HCEC 1CT (cell line): Measurements from ENCODE around the gene IBTK.
"Not testable (repeated sequence)": the region's sequence is repeated elsewhere in the genome, so short reads cannot be mapped to it uniquely, and the experiment has no call there.

Experiments used
- DNase-seq: peaks from one replicate; pipeline ENCODE4 v3.0.0-alpha.2; 2017

IBTK gene

DNA sequence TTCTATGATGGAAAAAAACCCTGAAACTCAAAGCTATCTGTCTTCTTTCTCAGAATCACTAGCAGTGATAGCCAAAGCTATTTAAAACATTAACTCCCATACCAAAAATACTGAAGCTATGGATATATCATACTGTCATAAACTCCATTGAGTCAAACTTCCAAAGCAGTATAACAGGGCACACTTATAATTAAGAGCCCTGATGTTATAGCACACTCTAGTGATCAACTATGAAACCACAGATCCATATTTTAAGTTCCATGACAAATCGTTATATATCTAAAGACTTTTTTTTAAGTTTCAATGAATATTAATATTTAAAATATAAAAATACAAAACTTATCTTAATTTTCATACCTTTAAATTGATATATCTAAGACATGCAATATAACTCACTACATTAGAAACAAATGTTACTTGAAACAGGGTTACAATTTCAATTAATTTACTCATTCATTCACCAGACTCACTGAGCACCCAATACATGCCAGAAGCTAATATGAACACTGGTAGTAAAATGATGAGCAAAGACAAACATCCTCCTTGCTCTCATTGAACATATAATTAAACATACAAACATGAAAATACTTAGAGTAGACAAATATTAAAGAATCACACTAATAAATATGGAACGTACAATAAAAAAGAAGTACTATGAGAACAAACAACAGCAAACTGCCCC, 69.3 kb downstream of the IBTK start:
- peak; percentile 48 for DNase-seq

DNA sequence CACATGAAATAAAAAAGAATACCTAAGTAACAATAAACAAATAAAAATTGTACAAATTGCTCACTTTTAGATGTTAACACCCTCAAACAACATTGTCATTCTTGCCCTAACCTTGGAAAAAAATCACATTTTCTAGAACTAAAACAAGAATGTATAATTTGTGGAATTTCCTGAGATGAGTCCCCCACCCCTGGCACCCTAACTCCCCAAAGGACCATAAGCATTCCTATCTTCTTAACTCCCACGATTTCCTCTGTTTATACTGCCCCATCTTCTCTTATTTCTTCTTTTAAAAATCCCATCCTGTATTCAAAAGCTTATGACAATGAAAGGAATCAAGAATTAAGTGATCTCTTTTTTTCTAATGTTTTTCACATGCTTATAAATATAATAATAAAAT, 70.9 kb downstream of the IBTK start:
- DNase-seq: no peak

DNA sequence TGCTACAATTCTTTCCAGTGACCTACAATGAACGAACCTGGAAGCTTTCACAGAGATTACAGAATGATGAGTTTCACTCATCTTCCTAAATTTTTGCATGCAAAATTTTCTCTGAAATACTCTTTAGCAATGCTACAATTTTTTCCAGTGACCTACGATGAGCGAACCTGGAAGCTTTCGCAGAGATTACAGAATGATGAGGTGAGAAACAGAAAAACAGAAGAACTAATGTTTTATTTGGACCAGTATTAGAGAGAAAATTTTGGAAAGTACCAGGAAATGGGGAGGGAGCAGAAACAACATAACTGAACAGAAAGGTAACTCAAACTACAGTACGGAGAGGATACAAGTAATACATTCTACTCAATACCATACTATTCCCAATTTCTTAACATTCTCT, 75.0 kb downstream of the IBTK start:
- no peak for DNase-seq

DNA sequence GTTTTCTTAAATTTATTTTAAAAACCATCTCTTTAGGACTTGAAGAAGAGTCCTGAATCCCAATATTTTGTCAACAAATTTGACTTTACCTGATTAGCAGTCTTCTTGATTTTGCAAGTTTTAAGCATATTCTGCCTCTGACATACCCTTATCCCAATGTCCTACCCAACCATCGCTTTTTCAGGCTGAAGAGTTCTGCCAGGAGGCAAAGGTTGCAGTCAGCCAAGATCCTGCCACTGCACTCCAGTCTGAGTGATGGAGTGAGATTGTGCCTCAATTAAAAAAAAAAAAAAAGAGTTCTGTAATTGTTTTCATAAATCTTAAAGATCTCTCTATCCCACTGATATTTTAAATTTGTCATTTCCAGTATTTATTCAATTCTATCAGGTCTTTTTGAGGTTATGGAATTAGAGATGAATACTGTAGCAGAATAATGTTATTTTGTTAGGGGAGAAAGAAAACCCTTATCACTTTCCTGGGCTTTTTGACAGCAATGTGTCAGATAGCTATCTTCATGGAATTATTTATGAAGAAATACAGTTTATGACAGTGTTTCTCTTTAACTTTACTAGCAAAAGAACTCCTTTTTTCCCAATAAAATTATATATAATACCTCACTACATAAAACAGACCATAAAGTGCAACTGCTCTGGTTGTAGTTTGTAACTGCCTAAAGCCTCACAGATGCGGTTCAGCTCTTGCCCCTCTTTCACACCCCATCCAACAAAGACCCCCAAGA, 78.2 kb downstream of the IBTK start:
- no peak for DNase-seq

DNA sequence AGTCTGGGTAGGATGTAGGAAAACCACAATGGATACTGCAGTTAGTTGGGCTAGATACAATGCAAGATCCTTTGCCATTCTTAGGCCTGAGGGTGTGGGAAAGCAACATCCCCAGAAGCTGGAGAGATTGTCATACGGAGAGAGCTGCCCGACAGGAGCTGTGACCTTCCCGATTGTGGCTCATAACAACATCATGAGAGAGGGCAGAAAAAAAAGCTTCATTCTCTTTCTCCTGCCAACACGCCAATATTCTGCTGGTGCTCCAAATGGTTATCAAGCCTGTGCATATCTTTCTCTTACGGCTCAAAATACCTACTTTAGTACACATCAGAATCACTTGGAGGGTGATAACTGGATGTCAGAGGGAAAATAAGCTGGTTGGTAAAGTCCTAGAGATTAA, 81.1 kb downstream of the IBTK start:
- no peak for DNase-seq

DNA sequence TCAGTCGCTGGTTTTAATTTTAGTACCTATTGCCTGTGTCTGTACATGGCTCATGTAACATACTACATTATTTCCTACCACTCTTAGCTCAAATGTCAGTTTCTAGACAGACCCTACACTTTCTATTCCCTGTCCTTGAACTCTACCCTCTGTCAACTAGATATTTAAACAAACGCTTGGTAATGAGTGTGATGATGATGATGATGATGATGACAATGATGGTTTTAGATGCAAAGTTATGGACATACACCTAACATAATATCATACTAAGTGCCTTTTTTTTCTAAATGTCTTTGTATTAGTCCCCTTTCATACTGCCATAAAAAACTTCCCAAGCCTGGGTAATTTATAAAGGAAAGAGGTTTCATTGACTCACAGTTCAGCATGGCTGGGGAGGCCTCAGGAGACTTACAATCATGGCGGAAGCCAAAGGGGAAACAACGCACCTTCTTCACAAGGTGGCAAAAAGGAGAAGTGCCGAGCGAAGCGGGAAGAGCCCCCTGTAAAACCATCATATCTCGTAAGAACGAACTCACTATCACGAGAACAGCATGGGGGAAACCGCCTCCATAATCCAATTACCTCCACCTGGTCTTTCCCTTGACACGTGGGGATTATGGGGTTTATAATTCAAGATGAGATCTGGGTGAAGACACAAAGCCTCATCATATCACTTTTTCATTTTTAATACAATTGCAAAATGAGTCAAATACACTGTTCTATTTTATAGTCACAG, 87.1 kb downstream of the IBTK start:
- DNase-seq: no peak

DNA sequence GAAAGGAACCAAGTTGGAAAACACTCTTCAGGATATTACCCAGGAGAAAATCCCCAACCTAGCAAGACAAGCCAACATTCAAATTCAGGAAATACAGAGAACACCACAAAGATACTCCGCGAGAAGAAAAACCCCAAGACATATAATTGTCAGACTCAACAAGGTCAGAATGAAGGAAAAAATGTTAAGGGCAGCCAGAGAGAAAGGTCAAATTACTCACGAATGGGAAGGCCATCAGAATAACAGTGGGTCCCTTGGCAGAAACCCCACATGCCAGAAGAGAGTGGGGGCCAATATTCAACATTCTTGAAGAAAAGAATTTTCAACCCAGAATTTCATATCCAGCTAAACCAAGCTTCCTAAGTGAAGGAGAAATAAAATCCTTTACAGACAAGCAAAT, 94.8 kb downstream of the IBTK start:
- not testable (repeated sequence) for DNase-seq

DNA sequence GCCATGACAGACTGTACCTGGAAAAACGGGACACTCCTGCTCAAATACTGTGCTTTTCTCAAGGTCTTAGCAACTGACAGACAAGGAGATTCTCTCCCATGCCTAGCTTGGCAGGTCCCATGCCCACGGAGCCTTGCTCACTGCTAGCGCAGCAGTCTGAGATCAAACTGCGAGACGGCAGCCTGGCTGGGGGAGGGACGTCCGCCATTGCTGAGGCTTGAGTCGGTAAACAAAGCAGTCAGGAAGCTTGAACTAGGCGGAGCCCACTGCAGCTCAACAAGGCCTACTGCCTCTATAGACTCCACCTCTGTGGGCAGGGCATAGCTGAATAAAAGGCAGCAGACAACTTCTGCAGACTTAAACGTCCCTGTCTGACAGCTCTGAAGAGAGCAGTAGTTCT, 96.4 kb downstream of the IBTK start:
- DNase-seq: not testable (repeated sequence)

DNA sequence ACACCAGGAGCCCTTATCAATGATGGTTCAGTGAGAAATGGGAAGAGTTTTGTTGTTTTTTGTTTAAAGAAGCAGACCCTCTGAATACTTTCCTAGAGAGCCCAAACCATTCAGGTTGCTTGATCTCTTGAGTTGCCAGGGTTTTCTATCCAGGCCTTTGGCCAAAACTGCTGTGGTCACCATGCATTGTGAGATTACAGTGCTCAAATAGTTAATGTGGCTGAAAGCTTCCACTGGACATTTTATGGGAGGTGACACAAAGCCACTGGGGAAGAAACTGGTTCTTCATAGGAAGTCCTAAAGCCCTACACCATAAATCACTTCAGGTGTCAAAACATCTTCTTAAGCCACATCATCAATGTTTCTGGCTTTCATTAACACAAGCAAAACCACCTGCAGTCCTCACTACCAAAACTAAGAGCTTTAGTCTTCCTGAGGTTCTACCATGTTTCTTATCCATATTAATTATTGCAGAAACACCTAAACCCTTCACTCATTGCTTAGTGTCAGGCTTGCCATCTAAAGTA, 101.6 kb downstream of the IBTK start:
- DNase-seq: no peak

DNA sequence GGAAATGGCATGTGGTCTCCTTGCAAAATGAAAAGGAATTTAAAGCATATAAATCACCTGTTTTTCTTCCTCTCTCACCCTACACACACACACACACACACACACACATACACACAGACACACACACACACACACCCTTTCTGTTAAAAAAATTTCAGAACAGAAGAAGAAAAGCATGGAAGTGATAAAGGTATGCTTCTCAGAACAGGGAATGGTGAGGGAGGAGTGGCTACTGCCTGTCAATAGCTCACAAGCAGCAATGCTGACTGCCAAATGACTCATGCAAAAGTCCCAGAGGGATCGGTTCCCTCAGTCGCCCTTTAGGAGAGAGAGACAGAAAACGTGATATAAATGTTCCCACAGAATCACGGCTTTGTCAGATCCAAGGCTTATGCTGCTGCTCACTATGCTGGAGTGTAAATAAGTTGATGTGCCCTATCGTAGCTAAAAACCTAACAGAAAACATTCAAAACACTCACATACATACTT, 102.6 kb downstream of the IBTK start:
- peak; percentile 80 for DNase-seq

DNA sequence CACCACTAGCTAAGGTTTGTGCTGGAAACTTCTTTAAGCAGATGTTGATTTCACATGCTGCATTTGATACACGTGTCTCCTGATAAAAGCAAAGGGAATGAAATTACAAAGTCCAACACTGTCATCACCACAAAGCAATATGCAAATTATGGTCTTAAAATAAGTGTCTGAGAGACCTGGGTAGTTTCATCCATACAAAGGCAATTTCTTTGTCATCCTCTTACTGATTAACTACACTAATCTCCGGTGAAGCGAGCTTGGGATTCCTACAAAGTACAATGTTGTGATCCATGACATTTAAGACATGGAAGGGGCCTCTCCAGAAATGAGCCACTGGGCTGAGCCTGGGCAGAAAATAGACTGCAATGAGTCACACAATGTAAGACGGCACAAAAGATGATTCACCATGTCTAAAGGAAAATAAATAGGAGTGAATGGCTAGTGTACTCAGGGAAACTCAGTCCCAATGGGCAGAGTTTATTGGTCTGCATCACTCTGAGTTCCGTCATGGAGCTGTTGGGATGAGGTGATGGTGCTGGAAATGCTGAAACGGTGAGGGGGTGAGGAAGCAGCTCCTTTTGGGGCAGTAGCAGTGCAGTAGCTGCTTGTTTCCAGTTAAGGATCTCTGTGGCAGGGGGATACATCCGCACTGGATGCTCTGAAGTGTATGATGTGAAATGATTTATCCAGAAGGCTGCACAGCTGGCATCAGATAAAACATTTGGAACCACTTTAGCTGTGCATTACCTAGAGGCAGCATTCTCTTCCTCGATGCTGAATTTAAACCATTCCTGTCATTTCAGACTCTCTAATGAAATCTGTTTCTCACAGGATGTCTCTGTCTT, 103.3 kb downstream of the IBTK start:
- DNase-seq: peak; percentile 97

DNA sequence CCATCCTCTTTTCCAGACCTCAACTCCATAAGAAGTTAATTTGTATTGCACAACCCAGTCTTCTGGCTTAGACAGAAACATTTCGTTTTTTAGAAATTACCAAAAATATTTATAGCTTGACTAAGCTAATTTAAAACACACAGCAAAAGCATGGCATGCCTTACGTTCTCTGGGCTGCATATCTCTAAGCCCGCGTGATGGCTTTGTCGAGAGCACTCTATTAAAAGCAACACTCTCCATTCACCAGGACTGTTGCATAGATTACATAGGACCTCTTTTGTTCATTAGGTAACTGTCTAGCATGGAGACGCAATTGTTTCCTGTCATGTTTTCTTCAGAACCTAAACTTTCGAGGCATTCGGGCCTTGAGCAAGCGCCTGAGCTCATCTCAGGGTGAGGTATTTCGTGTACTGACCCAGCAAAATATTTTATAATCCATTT, 104.5 kb downstream of the IBTK start:
- DNase-seq: no peak

DNA sequence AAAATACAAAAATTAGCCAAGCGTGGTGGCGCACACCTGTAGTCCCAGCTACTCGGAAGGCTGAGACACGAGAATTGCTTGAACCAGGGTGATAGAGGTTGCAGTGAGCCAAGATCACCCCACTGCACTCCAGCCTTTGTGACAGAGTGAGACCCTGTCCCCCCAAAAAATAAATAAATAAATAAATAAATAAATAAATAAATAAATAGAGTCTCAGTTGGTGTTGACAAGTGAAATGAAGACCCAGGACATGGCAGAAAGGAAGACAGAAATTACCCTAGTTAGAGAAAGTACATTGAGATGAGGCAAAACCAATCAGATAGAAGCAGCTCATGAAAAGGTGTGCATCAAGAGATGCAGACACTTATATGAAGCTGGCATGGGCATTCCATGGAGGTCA, 105.0 kb downstream of the IBTK start:
- no peak for DNase-seq

DNA sequence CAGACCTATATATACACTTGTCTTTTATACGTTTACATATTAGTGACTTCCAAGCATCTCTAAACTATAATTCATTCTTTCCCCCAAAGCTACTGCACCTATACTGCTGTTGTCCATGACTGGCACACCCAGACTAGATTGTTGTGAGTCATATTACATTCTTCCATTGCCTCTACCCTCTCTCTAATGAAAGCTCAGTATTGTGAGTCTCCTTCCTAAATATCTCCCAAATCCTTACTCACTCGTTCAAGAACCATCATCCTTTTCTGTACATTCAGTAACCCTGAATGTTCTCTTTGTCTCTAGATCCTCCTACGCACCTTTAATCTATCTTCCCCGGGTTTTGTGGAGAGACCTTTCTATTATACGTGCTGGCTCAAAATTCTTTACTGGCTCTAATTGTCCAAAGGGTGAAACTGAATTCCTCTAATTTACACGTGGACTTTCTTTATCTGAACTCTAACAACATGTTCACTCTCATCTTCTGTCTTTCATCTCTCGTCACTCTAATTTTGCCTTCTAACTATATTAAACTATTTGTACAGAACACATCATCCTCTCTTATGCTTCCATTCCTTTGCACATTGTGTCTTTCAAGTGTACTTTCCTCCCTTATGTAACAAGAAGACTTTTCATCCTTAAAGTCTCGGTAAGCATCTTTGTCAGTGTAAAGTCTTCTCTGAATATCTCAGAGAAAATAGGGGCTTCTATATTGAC, 109.3 kb downstream of the IBTK start:
- no peak for DNase-seq

DNA sequence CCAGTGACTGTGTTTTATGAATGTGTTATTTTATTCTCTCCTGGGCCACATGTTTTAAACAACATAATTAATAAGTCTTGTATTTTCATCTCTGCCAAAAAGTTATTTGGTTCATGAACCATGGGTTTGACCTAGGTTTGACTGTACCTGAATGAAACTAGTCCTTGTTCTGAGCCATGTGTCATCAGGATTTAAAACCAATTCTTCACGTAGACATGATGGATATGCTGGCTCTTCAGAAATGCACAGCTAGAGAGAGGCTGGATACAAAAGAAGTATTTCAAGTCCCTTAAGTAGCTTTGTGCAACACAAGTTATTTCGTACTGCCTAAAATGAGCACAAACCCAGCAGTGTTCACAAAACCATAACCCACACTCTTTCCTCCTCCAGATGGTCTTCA, 116.1 kb downstream of the IBTK start:
- DNase-seq: no peak

DNA sequence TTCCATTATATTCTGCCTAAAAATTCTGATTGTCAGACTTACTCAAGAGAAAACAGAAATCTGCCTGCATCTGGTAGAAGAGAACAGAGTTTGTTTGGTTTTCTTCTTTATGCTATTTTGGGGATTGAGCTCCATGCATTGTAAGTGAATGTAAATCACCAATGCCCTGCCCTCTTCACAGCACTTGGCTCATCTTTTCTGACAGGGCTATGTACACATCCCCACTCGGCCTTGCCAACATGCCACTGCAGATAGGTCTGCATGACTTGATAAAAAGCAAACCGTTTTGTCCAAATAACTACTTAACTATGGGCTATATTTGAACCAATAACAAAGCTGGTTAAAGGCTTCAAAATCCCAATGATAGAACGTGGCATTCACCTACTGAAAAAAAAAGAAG, 117.7 kb downstream of the IBTK start:
- DNase-seq: no peak

DNA sequence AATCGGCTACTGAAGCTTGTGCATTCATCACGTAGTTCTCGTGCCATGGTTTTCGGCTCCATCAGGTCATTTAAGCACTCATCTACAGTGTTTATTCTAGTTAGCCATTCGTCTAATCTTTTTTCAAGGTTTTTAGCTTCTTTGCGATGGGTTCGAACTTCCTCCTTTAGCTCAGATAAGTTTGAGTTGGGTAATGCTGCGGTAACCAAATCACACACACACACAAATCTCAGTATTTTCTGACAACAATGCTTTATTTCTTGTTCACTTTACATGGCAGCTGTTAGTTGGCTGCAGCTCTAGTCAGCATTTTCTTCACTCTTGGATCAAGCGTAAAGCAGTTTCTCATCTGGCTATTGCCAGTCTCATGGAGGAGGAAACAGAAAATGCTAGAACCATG, 118.6 kb downstream of the IBTK start:
- DNase-seq: not testable (repeated sequence)

DNA sequence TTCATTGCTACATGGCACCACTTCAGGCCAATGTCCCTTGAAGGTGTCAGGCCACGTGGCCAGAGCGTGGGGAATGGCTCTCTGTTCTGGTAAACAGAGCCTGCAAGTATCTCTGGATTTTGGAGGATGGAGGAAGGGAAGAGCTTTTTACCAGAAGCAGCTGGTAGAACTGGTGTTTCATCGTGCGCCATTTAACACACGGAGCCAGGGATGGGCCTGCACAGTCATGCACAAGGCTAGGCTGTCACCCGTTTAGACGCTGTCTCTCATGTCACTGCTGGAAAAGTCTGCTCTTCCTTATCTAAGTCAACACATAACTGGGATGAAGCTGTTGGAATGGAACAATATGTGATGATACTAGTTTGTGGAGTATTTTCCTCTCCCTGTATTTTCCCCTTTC, 123.9 kb downstream of the IBTK start:
- no peak for DNase-seq
